ENCODE results near the gene RBM6. TPM values are rescaled to one million over a fixed set of nuclear protein-coding genes. Genes with fewer than 3 reads are reported as not detected.
"Not testable (repeated sequence)": the region's sequence is repeated elsewhere in the genome, so short reads cannot be mapped to it uniquely, and the experiment has no call there.

The RBM6 gene
- total RNA-seq, 1 experiment from 2014 or later: 41.7 TPM

DNA sequence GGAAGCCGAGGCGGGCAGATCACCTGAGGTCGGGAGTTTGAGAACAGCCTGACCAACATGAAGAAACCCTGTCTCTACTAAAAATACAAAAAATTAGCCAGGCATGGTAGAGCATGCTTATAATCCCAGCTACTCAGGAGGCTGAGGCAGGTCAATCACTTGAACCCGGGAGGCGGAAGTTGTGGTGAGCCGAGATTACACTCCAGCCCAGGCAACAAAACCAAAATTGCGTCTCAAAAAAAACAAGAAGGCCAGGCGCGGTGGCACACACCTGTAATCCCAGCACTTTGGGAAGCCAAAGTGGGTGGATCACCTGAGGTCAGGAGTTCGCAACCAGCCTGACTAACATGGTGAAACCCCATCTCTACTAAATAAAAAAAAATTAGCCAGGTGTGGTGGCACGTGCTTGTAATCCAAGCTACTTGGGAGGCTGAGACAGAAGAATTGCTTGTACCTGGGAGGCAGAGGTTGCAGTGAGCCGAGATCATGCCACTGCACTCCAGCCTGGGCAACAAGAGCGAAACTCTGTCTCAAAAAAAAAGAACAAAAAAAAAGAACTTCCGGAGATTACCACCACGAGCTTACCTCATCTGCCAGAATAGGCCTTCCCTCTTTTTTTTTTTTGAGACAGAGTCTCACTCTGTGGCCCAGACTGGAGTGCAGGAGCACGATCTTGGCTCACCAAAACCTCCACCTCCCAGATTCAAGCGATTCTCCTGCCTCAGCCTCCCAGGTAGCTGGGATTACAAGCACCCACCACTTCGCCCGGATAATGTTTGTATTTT lies 22.0 kb upstream of the RBM6 start:
- DNase-seq (ENCODE audit: low read depth): not testable (repeated sequence)

DNA sequence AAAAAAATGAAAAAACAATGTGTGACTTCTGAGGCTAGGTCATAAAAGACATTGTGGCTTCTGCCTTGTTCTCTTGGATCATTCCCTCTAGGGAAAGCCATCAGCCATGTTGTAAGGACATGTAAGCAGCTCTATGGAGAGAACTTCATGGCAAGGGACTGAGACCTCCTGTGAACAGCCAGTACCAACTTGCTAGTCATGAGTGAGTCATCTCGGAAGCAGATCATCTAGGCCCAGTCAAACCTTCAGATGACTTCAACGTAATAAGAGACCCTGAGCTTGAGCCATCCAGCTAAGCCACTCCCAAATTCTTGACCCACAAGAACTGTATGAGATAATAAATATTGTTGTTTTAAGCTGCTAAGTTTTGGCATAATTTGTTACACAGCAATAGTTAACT lies 15.3 kb upstream of the RBM6 start:
- peak; percentile 69 for DNase-seq (ENCODE audit: low read depth)

DNA sequence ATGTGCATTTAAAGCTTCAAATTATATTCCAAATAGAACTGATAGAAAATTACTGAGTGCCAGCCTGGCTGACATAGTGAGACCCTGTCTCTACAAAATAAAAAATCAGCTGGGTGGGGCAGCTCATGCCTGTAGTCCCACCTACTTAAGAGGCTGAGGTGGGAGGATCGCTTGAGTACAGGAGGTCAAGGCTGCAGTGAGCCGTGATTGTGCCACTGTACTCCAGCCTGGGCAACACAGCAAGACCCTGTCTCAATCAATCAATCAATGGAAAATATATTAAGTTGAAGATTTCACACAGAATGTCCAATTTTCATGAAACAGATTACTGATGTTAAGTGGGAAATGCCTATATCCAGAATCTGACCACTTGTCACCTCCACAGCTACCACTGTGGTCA lies 14.5 kb upstream of the RBM6 start:
- no peak for DNase-seq (ENCODE audit: low read depth)

GRCh38 chr3:49926117-49926728 lies 13.7 kb upstream of the RBM6 start:
- no peak for DNase-seq (ENCODE audit: low read depth)

DNA sequence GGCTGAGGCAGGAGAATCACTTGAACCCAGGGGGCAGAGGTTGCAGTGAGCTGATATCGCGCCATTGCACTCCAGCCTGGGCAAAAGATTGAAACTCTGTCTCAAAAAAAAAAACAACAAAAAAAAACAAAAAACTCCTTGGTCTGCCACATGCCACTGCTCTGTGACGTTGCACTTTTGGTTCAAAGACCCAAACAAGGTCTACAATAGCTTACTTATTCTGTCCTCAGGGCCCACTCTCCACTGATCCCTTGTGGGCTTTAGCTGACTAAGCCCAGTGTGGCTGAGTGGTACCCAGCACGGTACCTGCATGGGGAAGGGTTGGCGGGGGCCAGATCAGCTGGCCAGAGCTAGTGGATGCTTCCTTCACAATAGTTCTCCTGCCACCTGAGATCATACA lies 12.2 kb upstream of the RBM6 start:
- DNase-seq (ENCODE audit: low read depth): no peak

GRCh38 chr3:49928481-49929017 lies 11.4 kb upstream of the RBM6 start:
- no peak for DNase-seq (ENCODE audit: low read depth)

GRCh38 chr3:49929291-49930167 lies 10.4 kb upstream of the RBM6 start, which contains the start of gene MON1A:
TSS of gene MON1A (minus strand) at chr3:49929811. CDS start at chr3:49913346, 16,465 bp downstream.
- DNase-seq (ENCODE audit: low read depth): peak; percentile 92

- no peak for DNase-seq (ENCODE audit: low read depth)
Measured at GRCh38 chr3:49930168-49930690, 9.7 kb upstream of the RBM6 start.

- DNase-seq (ENCODE audit: low read depth): no peak
Measured at GRCh38 chr3:49930922-49931321, 9.0 kb upstream of the RBM6 start.

DNA sequence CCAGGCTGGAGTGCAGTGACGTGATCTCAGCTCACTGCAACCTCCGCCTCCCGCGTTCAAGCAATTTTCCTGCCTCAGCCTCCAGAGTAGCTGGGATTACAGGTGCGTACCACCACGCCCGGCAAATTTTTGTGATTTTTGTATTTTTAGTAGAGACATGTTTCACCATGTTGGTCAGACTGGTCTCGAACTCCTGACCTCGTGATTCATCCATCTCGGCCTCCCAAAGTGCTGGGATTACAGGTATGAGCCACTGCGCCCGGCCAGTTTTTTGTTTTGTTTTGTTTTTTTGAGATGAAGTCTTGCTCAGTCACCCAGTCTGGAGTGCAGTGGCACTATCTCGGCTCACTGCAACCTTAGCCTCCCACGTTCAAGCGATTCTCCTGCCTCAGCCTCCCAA lies 7.7 kb upstream of the RBM6 start:
- DNase-seq (ENCODE audit: low read depth): not testable (repeated sequence)

DNA sequence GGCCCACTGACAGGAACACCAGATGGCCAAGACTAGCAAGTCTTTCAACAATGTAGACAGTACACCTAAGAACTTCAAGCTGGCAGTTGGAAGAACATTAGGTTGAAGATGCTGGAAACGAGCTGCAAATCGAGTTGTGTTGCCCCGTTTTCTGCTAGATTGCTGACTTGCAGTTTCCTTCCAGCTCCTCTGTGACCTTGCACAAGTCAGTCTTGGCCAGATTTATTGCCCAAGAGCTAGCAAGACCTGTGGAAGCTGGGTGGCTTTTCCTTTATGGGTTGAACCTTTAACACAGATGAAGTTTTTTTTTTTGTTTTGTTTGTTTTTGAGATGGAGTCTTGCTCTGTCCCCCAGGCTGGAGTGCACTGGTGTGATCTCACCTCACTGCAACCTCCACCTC lies 2.9 kb upstream of the RBM6 start:
- DNase-seq (ENCODE audit: low read depth): no peak

DNA sequence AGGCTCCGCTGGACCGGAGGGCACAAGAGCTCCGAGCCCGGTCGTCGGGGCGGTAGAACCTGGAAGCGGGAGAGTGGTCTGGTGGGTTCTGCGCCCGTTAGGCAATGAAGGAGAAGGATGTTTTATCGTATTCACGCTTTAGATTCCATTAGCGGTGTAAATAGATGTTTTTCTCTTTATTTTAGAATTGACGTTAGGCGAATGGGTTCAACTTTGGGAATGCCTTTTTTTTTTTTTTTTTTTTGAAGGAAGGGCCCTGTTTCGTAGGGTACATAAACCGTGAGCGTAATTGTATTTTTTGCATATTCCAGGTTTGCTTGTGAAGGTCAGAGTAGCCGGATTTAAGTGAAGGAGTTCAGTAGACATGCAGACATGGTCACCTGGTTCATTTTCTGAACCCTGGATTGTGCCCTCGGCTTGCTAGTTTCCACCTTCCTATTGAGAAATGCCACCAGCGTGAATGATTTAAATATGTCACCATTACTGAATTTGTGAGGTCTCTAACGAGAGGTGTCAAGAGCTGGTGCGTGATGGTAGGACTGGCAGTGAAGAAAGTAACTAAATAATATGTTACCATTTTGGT lies 808 bp downstream of the RBM6 start:
- no peak for DNase-seq (ENCODE audit: low read depth)

- DNase-seq (ENCODE audit: low read depth): no peak
Measured at GRCh38 chr3:49942651-49943050, 2.7 kb downstream of the RBM6 start.

DNA sequence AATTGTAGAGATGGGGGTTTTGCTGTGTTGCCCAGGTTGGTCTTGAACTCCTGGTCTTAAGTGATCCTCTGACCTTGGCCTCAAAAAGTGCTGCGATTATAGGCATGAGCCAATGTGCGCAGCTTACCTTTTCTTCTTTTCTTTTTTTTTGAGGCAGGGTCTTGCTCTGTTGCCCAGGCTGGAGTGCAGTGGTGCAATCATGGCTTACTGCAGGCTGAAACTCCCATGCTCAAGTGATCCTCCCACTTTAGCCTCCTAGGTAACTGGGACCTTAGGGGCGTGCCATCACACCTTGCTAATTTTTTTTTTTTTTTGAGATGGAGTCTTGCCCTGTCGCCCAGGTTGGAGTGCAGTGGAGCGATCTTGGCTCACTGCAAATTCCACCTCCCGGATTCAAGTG lies 13.0 kb downstream of the RBM6 start:
- DNase-seq (ENCODE audit: low read depth): no peak

GRCh38 chr3:49955636-49956035 lies 15.7 kb downstream of the RBM6 start:
- DNase-seq (ENCODE audit: low read depth): no peak

GRCh38 chr3:49966233-49966942 lies 26.4 kb downstream of the RBM6 start:
- no peak for DNase-seq (ENCODE audit: low read depth)

DNA sequence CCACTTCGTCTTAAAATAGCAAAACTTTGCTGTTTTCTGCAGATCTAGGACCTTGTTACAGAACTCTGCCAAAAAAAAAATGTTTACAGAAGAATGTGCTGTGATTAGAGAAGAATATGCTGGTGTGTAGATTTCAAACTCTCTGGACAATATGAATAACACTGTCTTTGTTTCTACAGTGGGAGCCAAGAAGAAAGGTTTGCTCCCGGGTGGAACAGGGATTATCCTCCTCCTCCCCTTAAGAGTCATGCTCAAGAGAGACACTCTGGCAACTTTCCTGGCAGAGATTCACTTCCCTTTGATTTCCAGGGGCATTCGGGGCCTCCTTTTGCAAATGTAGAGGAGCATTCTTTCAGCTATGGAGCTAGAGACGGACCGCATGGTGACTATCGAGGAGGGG lies 27.3 kb downstream of the RBM6 start:
- DNase-seq (ENCODE audit: low read depth): no peak

DNA sequence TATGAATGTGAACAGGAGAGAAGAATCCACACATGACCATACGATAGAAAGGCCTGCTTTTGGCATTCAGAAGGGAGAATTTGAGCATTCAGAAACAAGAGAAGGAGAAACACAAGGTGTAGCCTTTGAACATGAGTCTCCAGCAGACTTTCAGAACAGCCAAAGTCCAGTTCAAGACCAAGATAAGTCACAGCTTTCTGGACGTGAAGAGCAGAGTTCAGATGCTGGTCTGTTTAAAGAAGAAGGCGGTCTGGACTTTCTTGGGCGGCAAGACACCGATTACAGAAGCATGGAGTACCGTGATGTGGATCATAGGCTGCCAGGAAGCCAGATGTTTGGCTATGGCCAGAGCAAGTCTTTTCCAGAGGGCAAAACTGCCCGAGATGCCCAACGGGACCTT lies 28.4 kb downstream of the RBM6 start:
- DNase-seq (ENCODE audit: low read depth): no peak

DNA sequence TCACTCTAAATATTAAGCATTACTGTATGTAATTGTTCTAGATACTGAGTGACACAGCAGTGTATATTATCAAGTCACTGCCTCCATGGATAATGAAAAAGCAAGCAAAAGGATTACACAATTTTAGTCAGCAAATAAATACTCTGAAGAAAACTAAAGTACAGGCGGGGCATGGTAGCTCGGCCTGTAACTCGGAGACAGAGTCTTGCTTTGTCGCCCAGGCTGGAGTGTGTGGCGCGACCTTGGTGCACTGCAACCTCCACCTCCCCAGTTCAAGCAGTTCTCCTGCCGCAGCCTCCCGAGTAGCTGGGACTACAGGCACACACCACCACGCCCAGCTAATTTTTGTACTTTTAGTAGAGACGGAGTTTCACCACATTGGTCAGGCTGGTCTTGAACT lies 32.7 kb downstream of the RBM6 start:
- DNase-seq (ENCODE audit: low read depth): no peak

GRCh38 chr3:49976942-49977341 lies 37.0 kb downstream of the RBM6 start:
- DNase-seq (ENCODE audit: low read depth): no peak

DNA sequence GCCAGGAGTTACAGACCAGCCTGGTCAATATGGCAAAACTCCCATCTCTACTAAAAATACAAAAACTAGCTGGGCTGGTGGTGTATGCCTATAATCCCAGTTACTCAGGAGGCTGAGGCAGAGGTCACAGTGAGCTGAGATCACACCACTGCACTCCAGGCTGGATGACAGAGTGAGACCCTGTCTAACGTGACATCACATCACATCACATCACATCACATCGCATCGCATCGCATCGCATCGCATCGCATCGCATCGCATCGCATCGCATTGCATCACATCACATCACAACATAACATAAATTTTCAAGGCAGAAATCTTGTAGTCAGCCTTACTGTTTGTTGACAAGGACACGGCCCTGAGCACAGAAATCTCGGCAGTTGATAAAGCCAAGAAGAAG lies 44.4 kb downstream of the RBM6 start:
- no peak for DNase-seq (ENCODE audit: low read depth)
